Aorta (tissue), 5 donors: ENCODE measurements around the gene CNN3. TPM values are rescaled to one million over a fixed set of nuclear protein-coding genes. Genes with fewer than 3 reads are reported as not detected.

Experiments used
- ATAC-seq: fragments of 200-7000 bp; cut with Tn5 transposase; one replicate; pipeline ENCODE4 v1.9.1; 2022; ENCODE audit warnings: moderate library complexity; ENCODE audit not compliant: low FRiP score
- DNase-seq, 2 donors: peaks; one replicate each; pipeline ENCODE4 v3.0.0-alpha.2; 2020
- H3K27ac ChIP-seq, 2 donors: one replicate each; pipeline ENCODE4 v1.5.1; 2013; ENCODE audit warnings: low read length in 2 of 2, mild to moderate bottlenecking in 2 of 2, moderate library complexity in 2 of 2, control low read depth in 1 of 2, inconsistent platforms in 1 of 2, low read depth in 1 of 2
- H3K27me3 ChIP-seq, 2 donors: one replicate each; pipeline ENCODE4 v1.6.1; 2013; ENCODE audit warnings: control low read depth in 1 of 2, low read length in 1 of 2, mild to moderate bottlenecking in 1 of 2, moderate library complexity in 1 of 2; ENCODE audit not compliant: insufficient read depth in 2 of 2, control insufficient read depth in 1 of 2
- H3K36me3 ChIP-seq, 2 donors: one replicate each; pipeline ENCODE4 v1.6.1; 2013; ENCODE audit warnings: control low read depth in 1 of 2, low read length in 1 of 2, mild to moderate bottlenecking in 1 of 2; ENCODE audit not compliant: insufficient read depth in 2 of 2, control insufficient read depth in 1 of 2
- H3K4me1 ChIP-seq, 2 donors: one replicate each; pipeline ENCODE4 v1.6.1; 2013; ENCODE audit warnings: low read length in 2 of 2, control low read depth in 1 of 2, mild to moderate bottlenecking in 1 of 2, moderate library complexity in 1 of 2; ENCODE audit not compliant: insufficient read depth in 2 of 2, control insufficient read depth in 1 of 2
- H3K4me3 ChIP-seq, 2 donors: one replicate each; pipeline ENCODE4 v1.5.1; 2013; ENCODE audit warnings: low read length in 2 of 2, control low read depth in 1 of 2, mild to moderate bottlenecking in 1 of 2
- H3K9me3 ChIP-seq: one replicate; pipeline ENCODE4 v1.6.1; 2013; ENCODE audit warnings: mild to moderate bottlenecking, low read length; ENCODE audit not compliant: control insufficient read depth
- WGBS, 2 donors: extraction: QIAGEN DNeasy Blood & Tissue Kit; methylation state at CpG; one replicate each; pipeline ENCODE4 v1.1.7; 2013; 5-methylcytosine and 5-hydroxymethylcytosine counted together
- intact Hi-C, 2 donors: fragments of 100-400 bp; cut with DNase I; formaldehyde crosslinking; loops; one replicate each; pipeline versions ENCODE4 v1.14.2 to v1.15.0; 2022
- polyA plus RNA-seq, 2 donors: library from polyadenylated mRNA; stranded (reverse); fragments of 200-250 nt; gene quantifications; one replicate each; pipeline ENCODE4 v1.2.3, GENCODE V29; 2013
- total RNA-seq, 2 donors: library from RNA; stranded (reverse); fragmentation: NEBNext Ultra II Directional; extraction: Animal tissue kit (Norgen Biotek cat#: 25700); gene quantifications; one replicate each; pipeline ENCODE4 v1.2.1, GENCODE V29; 2021
- donor health status: healthy with polysubstance abuse.
- donor health status: Bipolar disorder and iron deficiency.
- donor health status: DM: no; HTN: no; CAD: no.
- donor health status: DM: no; HTN: no; CAD: no.
- donor health status: DM: yes; HTN: yes; CAD: no.

Gene CNN3
- total and polyA plus RNA-seq, 4 donors: 138 to 463 (median 294) TPM

DNA sequence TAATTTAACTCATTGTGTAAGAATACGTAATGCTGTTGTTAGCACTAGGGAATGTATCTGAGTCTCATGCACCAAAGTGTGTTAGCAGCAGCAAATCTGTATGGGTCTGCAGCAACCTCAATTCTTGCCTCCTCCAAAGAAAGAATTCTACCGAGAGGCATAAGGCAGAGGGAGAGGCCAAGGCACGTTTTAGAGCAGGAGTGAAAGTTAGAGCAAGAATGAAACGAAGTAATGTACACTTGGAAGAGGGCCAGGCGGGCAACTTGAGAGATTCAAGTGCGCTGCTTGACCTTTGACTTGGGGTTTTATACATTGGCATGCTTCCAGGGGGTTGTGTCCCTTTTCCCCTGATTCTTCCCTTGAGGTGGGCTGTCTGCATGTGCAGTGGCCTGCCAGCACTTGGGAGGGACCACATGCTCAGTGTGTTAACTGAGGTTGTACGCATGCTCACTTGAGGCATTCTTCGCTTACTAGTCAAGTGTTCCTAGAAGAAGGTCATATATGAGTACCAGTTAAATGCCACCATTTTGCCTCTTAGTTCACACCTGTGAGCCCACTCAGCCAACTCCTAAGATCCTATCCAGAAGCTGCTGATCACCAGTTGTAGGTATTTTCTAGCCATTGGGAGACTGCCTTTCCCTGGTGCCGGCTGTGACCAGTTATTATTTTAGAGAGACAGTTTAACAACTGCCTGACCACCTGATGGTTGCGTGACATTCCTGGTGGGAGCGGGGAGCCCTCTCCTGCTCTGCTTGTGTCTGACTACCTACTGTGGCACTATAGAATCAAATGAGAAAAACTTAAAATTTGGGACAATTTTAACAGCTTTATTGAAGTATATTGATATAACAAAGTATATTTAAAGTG, 2.7 kb upstream of the CNN3 start:
- H3K27me3 ChIP-seq: no peaks in the 10 kb centered on the region
- no peak for ATAC-seq
- intact Hi-C loops: loop anchor here (1.0 to 10.0 kb wide), 5 partner anchors 62 to 305 kb away; partner anchors contain the start of gene RWDD3 (in 1 of the 2)
- H3K36me3 ChIP-seq: peaks cover 0 to 3% of the 10 kb centered on the region in 2 donors
- no peak for DNase-seq
- H3K9me3 ChIP-seq: no peaks in the 10 kb centered on the region
- peak overlapping the region; percentile 19 to 77 for H3K4me3 ChIP-seq
- peaks cover 0 to 3% of the 10 kb centered on the region in 2 donors for H3K4me1 ChIP-seq
- 29 to 31% methylated on average over 11 of the region's 11 CpGs for WGBS, 2 donors
- peak overlapping the region in 1 of 2 donors; percentile 46 for H3K27ac ChIP-seq

DNA sequence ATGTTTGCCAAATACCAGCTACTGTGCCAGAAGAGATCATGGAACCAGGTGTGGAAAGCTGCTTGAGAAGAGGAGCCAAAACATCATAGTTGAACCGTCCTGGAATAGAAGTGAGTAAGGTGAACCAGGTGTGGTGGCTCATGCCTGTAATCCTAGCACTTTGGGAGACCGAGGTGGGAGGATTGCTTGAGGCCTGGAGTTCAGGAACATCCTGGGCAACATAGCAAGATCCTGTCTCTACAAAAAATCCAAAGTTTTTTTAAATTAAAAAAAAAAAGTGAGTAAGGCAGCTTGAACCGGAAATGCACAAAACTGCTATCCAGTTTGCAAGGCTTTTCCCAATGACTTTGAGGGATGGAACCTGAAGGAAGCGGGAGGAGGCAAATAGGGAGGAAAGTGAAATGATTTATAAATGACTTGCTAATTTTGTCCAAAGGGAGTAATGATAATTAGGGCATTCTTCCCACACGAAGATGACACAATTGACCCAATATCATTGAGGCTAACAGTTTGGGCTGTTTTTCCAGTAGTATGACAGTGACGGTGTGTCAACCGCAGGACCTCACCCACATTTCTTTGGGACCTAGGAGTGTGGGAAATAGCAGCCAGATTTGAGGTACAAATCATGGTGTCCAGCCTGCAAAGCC, 1.5 kb upstream of the CNN3 start:
- no peaks in the 10 kb centered on the region for H3K27me3 ChIP-seq
- peak overlapping the region; percentile 89 to 92 for H3K27ac ChIP-seq
- peaks cover 0 to 8% of the 10 kb centered on the region in 2 donors for H3K4me1 ChIP-seq
- H3K4me3 ChIP-seq: peak overlapping the region; percentile 19 to 77
- DNase-seq (no peak), ATAC-seq (no peak)
- 20 to 22% methylated on average over 7 of the region's 7 CpGs for WGBS, 2 donors
- intact Hi-C loops: loop anchor here (5.0 to 10.0 kb wide), 4 partner anchors 61 to 306 kb away; partner anchors contain the start of gene RWDD3 (in 1 of the 2)
- H3K9me3 ChIP-seq: no peaks in the 10 kb centered on the region
- peaks cover 0 to 3% of the 10 kb centered on the region in 2 donors for H3K36me3 ChIP-seq

DNA sequence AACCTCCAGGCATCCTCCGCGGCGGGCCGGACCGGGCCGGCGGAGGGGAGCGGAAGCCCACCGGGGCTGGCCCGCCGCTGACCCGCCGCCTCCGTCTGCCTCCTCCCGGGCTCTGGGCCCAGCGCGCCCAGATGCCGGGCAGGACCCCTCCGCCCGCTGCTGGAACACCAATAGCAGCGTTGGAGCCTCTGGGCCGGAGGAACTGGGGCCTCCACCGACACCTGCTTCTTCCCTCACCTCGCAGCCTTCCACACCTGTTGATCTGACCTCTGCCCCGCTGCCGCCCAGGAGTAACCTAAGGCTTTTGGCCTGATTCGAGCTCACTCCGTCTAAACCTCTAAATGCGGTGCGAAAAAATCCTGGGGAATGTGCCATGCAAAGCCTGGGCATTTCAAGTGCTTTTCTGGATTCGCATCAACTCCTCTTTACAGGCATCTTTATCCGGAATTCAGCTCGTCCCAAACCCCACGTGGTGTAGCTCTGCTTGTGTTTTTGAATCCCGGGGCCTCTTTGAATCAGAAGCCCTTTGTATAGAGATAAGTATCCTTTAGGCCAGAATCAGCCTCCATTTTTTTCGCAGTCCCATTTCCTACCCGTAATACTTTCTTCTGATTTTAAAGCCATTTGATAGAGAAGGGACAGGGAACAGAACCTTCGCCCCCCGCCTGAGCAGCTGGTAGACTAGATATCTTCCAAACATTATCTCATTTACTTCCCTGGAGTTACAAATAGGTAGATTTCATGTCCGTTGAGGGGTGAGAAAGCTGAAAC, 680 bp upstream of the CNN3 start:
- DNase-seq (no peak), ATAC-seq (no peak)
- peaks cover 0 to 8% of the 10 kb centered on the region in 2 donors for H3K4me1 ChIP-seq
- H3K27ac ChIP-seq: peak overlapping the region; percentile 89 to 92
- no peaks in the 10 kb centered on the region for H3K27me3 ChIP-seq
- peak overlapping the region; percentile 19 to 77 for H3K4me3 ChIP-seq
- no peaks in the 10 kb centered on the region for H3K9me3 ChIP-seq
- intact Hi-C loops: loop anchor here (2.0 to 10.0 kb wide), 6 partner anchors 60 to 307 kb away; partner anchors contain the start of gene RWDD3 (in 1 of the 2)
- no peaks in the 10 kb centered on the region for H3K36me3 ChIP-seq
- WGBS, 2 donors: 1 to 2% methylated on average over 28 to 40 of the region's 40 CpGs

DNA sequence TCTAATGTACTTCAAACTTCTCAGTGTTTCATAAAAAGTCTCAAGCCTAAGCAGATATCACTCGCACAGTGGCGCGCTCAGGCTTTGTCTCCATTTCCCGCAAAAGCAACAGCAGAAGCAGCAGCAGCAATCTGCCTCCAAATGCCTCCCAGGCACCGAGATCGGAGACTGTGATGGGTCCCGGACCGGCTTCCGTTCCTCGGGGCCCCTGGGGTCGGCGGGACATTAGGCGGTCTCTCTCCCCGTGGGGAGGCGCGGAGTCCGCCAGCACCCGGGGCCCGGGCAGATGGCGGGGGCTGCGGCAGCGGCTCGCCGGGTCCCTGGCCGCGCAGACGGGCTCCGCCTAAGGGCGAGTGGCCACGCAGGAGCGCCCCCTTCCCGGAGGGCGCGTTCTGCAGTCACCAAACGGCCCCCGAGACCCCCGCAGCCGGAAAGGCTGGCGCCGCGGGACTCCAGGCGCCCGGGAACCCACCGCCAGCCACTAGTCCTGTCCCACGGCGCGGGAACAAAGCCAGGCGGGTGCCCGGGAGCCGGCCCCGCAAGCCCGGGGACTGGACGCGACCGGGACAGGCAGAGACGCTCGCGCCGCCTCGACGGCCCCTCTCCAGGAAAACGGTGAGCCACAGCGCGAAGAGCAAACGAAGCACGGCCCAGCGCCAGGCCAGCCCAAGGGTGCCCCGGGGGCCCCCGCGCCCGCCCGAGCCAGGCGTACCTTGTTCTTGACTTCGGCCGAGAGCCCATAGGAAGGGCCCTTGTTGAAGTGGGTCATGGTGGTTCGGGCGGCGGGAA, 590 bp downstream of the CNN3 start:
- Histone ChIP-seq H3K4me1 (peaks cover 0 to 8% of the 10 kb centered on the region in 2 donors), H3K36me3 (no peaks in the 10 kb centered on the region), H3K9me3 (no peaks in the 10 kb centered on the region), H3K27ac (peak overlapping the region; percentile 92 to 99), H3K4me3 (peak overlapping the region; percentile 81 to 89), H3K27me3 (no peaks in the 10 kb centered on the region)
- ATAC-seq: peak; percentile 86
- intact Hi-C loops: loop anchor here (2.0 to 10.0 kb wide), 6 partner anchors 59 to 308 kb away; partner anchors contain the start of gene RWDD3 (in 1 of the 2)
- peak; percentile 68 to 87 for DNase-seq
- 0% methylated on average over 50 to 78 of the region's 78 CpGs for WGBS, 2 donors

DNA sequence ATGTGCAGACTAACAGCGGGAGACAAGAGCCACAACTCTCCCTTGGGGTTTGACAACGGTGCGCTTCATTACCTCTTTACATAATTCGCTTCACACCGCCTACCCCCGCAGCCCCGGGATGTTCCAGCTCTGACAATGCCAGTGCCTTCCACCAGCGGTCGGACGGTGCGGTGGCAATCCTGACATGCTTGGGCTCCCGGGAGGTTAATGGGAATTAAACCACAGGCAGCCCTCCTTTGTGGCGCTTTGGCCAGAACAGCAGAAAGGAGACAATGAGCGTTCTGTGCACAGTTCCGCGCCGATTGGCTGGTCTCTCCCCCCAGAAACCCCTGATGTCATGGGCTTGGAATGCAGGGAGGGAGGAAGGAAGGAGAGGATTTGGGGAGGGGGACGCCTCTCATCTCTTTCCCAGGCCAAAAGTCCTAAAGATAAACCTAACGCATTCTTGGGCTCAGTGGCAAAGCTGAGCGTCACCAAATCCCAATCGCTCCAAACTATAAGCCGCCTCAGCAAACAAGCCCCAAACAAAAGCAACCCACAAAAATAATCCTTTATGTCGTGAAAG, 1.3 kb downstream of the CNN3 start:
- WGBS, 2 donors: 1% methylated on average over 23 of the region's 23 CpGs
- peak overlapping the region; percentile 81 to 89 for H3K4me3 ChIP-seq
- ATAC-seq (peak; percentile 54), DNase-seq (peak; percentile 79 to 85)
- intact Hi-C loops: loop anchor here (2.0 to 10.0 kb wide), 7 partner anchors 58 to 309 kb away; partner anchors contain the start of gene RWDD3 (in 1 of the 2)
- H3K9me3 ChIP-seq: no peaks in the 10 kb centered on the region
- H3K27ac ChIP-seq: peak overlapping the region; percentile 92 to 99
- H3K36me3 ChIP-seq: no peaks in the 10 kb centered on the region
- H3K4me1 ChIP-seq: peaks cover 0 to 8% of the 10 kb centered on the region in 2 donors
- H3K27me3 ChIP-seq: no peaks in the 10 kb centered on the region

DNA sequence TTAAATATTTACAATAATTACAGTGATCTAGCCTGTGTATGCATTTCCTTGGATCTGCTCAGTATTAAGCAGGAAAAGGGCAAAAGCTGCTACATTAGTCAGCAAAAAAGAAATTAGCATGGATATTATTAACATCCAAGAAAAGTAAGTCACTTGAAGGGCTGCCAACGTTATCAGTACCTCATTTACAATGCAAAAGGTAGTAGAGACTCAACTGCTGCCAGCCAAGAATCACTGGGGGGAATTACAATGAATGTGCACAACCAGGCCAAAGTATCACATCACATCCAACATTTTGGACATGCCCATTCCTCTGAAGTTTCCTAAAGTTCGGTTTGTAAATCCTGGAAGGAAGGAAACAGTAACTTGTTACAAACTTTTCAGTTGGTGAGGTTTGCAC, 1.9 kb downstream of the CNN3 start:
- intact Hi-C loops: loop anchor here (2.0 to 10.0 kb wide), 5 partner anchors 58 to 310 kb away; partner anchors contain the start of gene RWDD3 (in 1 of the 2)
- DNase-seq: no peak
- 0 to 1% methylated on average over 2 of the region's 2 CpGs for WGBS, 2 donors

DNA sequence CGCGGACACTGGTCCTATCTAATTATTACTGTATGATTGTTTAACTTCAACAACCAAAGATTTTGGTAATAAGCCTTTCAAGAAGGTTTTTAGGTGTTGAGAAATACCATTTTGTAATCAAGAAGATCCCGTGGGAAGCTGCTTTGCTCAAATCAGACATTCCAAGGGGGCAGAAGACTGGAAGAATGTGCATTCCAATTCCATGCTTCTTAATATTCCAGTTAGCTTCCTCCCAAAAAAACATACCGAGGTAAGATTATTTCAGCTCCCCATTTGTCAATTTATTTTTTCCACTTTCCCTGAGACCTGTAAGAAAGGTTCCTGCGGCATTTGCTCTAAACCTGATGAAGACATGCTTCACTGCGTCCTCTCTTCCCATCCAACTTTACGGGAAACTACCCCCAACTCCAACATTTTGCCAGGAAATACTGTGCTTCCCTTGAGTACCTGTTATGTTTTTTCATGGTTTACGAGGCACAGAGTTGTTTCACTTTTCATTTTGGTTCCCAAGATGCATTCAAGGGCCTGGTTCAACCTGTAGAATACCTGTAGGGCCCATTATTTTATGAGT, 4.1 kb downstream of the CNN3 start:
- no peaks in the 10 kb centered on the region for H3K9me3 ChIP-seq
- H3K4me3 ChIP-seq: peak overlapping the region; percentile 9 to 39
- no peak for ATAC-seq
- DNase-seq: no peak
- WGBS, 2 donors: 33 to 34% methylated on average over 8 of the region's 8 CpGs
- H3K27ac ChIP-seq: peak overlapping the region in 1 of 2 donors; percentile 10
- H3K27me3 ChIP-seq: no peaks in the 10 kb centered on the region
- no peaks in the 10 kb centered on the region for H3K36me3 ChIP-seq
- intact Hi-C loops: loop anchor here in 1 of 2 donors (10.0 kb wide), 1 partner anchor 312 kb away; the partner anchor contains the start of gene RWDD3
- H3K4me1 ChIP-seq: peaks cover 0 to 16% of the 10 kb centered on the region in 2 donors

More for the DNA sequence above, 1.9 kb downstream of the CNN3 start:
- Histone ChIP-seq H3K36me3 (no peaks in the 10 kb centered on the region), H3K4me1 (peaks cover 0 to 9% of the 10 kb centered on the region in 2 donors), H3K4me3 (peak overlapping the region; percentile 81 to 89), H3K27ac (peak overlapping the region; percentile 9 to 73), H3K27me3 (no peaks in the 10 kb centered on the region), H3K9me3 (no peaks in the 10 kb centered on the region)
- ATAC-seq: no peak
